Stomach smooth muscle (tissue), 2 donors: Measurements from ENCODE around the gene KCNJ13.

Experiments
- H3K27ac ChIP-seq: one replicate; pipeline ENCODE4 v1.7.0; 2013; ENCODE audit warnings: mild to moderate bottlenecking, low read length, inconsistent platforms
- H3K27me3 ChIP-seq, 2 donors: one replicate each; pipeline ENCODE4 v1.7.0; 2013; ENCODE audit warnings: low read length in 2 of 2; ENCODE audit not compliant: insufficient read depth in 2 of 2, control insufficient read depth in 1 of 2
- H3K36me3 ChIP-seq, 2 donors: one replicate each; pipeline ENCODE4 v1.7.0; 2013; ENCODE audit warnings: low read length in 2 of 2; ENCODE audit not compliant: control insufficient read depth in 2 of 2, insufficient read depth in 2 of 2
- H3K4me1 ChIP-seq: one replicate; pipeline ENCODE4 v1.7.0; 2013; ENCODE audit warnings: low read length; ENCODE audit not compliant: control insufficient read depth, insufficient read depth
- H3K4me3 ChIP-seq, 2 donors: one replicate each; pipeline ENCODE4 v1.7.0; 2013; ENCODE audit warnings: low read length in 2 of 2
- H3K9ac ChIP-seq, 2 donors: one replicate each; pipeline ENCODE4 v1.7.0; 2013; ENCODE audit warnings: low read length in 2 of 2, mild to moderate bottlenecking in 1 of 2
- H3K9me3 ChIP-seq, 2 donors: one replicate each; pipeline ENCODE4 v1.7.0; 2013; ENCODE audit warnings: low read length in 2 of 2; ENCODE audit not compliant: control insufficient read depth in 2 of 2
- donor health status: healthy.
- donor health status: Pancreatic carcinoma.

The KCNJ13 gene

GRCh38 chr2:232771870-232772269, 4.5 kb downstream of the KCNJ13 start:
- Histone ChIP-seq H3K27ac (no peak overlapping the region), H3K27me3 (no peaks in the 10 kb centered on the region), H3K9me3 (no peaks in the 10 kb centered on the region), H3K4me1 (no peaks in the 10 kb centered on the region), H3K36me3 (peaks cover 10 to 12% of the 10 kb centered on the region in 2 donors), H3K4me3 (no peak overlapping the region), H3K9ac (no peak overlapping the region)

GRCh38 chr2:232770207-232770606, 6.2 kb downstream of the KCNJ13 start:
- no peaks in the 10 kb centered on the region for H3K9me3 ChIP-seq
- H3K9ac ChIP-seq = no peak overlapping the region
- no peaks in the 10 kb centered on the region for H3K4me1 ChIP-seq
- H3K27ac ChIP-seq = no peak overlapping the region
- H3K36me3 ChIP-seq = peaks cover 12 to 16% of the 10 kb centered on the region in 2 donors
- no peaks in the 10 kb centered on the region for H3K27me3 ChIP-seq
- H3K4me3 ChIP-seq = no peak overlapping the region

- Histone ChIP-seq H3K27me3 (no peaks in the 10 kb centered on the region), H3K9me3 (no peaks in the 10 kb centered on the region), H3K9ac (no peak overlapping the region), H3K4me1 (no peaks in the 10 kb centered on the region), H3K27ac (no peak overlapping the region), H3K4me3 (no peak overlapping the region), H3K36me3 (peaks cover 18 to 21% of the 10 kb centered on the region in 2 donors)
These were observed 8.5 kb downstream of the KCNJ13 start for GRCh38 chr2:232767866-232768265.

- H3K27ac ChIP-seq = no peak overlapping the region
- no peak overlapping the region for H3K9ac ChIP-seq
- peaks cover 11 to 22% of the 10 kb centered on the region in 2 donors for H3K36me3 ChIP-seq
- no peak overlapping the region for H3K4me3 ChIP-seq
- no peaks in the 10 kb centered on the region for H3K9me3 ChIP-seq
- no peaks in the 10 kb centered on the region for H3K4me1 ChIP-seq
- no peaks in the 10 kb centered on the region for H3K27me3 ChIP-seq
These were observed 15.0 kb downstream of the KCNJ13 start for GRCh38 chr2:232761301-232761907.

- Histone ChIP-seq H3K9ac (no peak overlapping the region), H3K27ac (no peak overlapping the region), H3K9me3 (no peaks in the 10 kb centered on the region), H3K36me3 (peaks cover 9 to 27% of the 10 kb centered on the region in 2 donors), H3K27me3 (no peaks in the 10 kb centered on the region), H3K4me1 (no peaks in the 10 kb centered on the region), H3K4me3 (no peak overlapping the region)
These were observed 18.5 kb downstream of the KCNJ13 start for GRCh38 chr2:232757905-232758304.

GRCh38 chr2:232750135-232750671, 26.2 kb downstream of the KCNJ13 start:
- H3K9ac ChIP-seq = no peak overlapping the region
- no peak overlapping the region for H3K4me3 ChIP-seq
- peaks cover 17 to 23% of the 10 kb centered on the region in 2 donors for H3K36me3 ChIP-seq
- H3K27me3 ChIP-seq = no peaks in the 10 kb centered on the region
- no peaks in the 10 kb centered on the region for H3K9me3 ChIP-seq
- no peak overlapping the region for H3K27ac ChIP-seq
- H3K4me1 ChIP-seq = no peaks in the 10 kb centered on the region

- no peaks in the 10 kb centered on the region for H3K4me1 ChIP-seq
- no peak overlapping the region for H3K9ac ChIP-seq
- no peak overlapping the region for H3K27ac ChIP-seq
- peaks cover 17 to 23% of the 10 kb centered on the region in 2 donors for H3K36me3 ChIP-seq
- no peaks in the 10 kb centered on the region for H3K9me3 ChIP-seq
- H3K4me3 ChIP-seq = no peak overlapping the region
- H3K27me3 ChIP-seq = no peaks in the 10 kb centered on the region
These were observed 27.0 kb downstream of the KCNJ13 start for GRCh38 chr2:232749331-232749730.

- H3K9ac ChIP-seq = no peak overlapping the region
- H3K9me3 ChIP-seq = no peaks in the 10 kb centered on the region
- H3K27ac ChIP-seq = no peak overlapping the region
- H3K4me1 ChIP-seq = no peaks in the 10 kb centered on the region
- no peaks in the 10 kb centered on the region for H3K27me3 ChIP-seq
- H3K36me3 ChIP-seq = peaks cover 15 to 19% of the 10 kb centered on the region in 2 donors
- H3K4me3 ChIP-seq = no peak overlapping the region
These were observed 28.3 kb downstream of the KCNJ13 start for GRCh38 chr2:232748038-232748437.

- Histone ChIP-seq H3K27ac (no peak overlapping the region), H3K4me3 (no peak overlapping the region), H3K36me3 (peaks cover 6 to 12% of the 10 kb centered on the region in 2 donors), H3K9ac (no peak overlapping the region), H3K27me3 (no peaks in the 10 kb centered on the region), H3K9me3 (no peaks in the 10 kb centered on the region), H3K4me1 (no peaks in the 10 kb centered on the region)
These were observed 31.4 kb downstream of the KCNJ13 start for GRCh38 chr2:232744963-232745362.

- H3K9ac ChIP-seq = no peak overlapping the region
- H3K36me3 ChIP-seq = peaks cover 0 to under 1% of the 10 kb centered on the region in 2 donors
- H3K27ac ChIP-seq = no peak overlapping the region
- no peaks in the 10 kb centered on the region for H3K27me3 ChIP-seq
- no peaks in the 10 kb centered on the region for H3K4me1 ChIP-seq
- no peak overlapping the region for H3K4me3 ChIP-seq
- H3K9me3 ChIP-seq = no peaks in the 10 kb centered on the region
These were observed 34.4 kb downstream of the KCNJ13 start for GRCh38 chr2:232741972-232742371.

- Histone ChIP-seq H3K4me3 (no peak overlapping the region), H3K27me3 (no peaks in the 10 kb centered on the region), H3K36me3 (peaks cover 0 to 2% of the 10 kb centered on the region in 2 donors), H3K9me3 (no peaks in the 10 kb centered on the region), H3K27ac (no peak overlapping the region), H3K9ac (no peak overlapping the region), H3K4me1 (no peaks in the 10 kb centered on the region)
These were observed 35.1 kb downstream of the KCNJ13 start for GRCh38 chr2:232741294-232741693.
